ENCODE measurements around the gene DDX54. TPM values are rescaled to one million over a fixed set of nuclear protein-coding genes. Genes with fewer than 3 reads are reported as not detected.

The DDX54 gene
- total RNA-seq, 1 experiment from 2014 or later = 151 TPM

GRCh38 chr12:113137861-113138783, 47.2 kb downstream of the DDX54 start (continued):
- TF ChIP-seq NFE2L1 (CRISPR knock-in tag; IDR thresholded peaks at IDR 0.05) = no peak

GRCh38 chr12:113136990-113137511, 48.2 kb downstream of the DDX54 start:
- ATAC-seq = no peak
- POLR2A ChIA-PET = no interaction called here
- no peak overlapping the region for H3K27ac Mint-ChIP-seq
- TF ChIP-seq E2F5 (CRISPR knock-in tag; IDR thresholded peaks at IDR 0.05) (no peak), USF1 (CRISPR knock-in tag; IDR thresholded peaks at IDR 0.05) (no peak), EMX1 (CRISPR knock-in tag; IDR thresholded peaks at IDR 0.05) (no peak), SOX15 (CRISPR knock-in tag; IDR thresholded peaks at IDR 0.05) (no peak), ZNF423 (CRISPR knock-in tag; IDR thresholded peaks at IDR 0.05) (no peak), PRDM15 (CRISPR knock-in tag; IDR thresholded peaks at IDR 0.05) (no peak), RORB (CRISPR knock-in tag; IDR thresholded peaks at IDR 0.05) (no peak)
- H3K4me1 Mint-ChIP-seq = peaks cover 15% of the 10 kb centered on the region
- no peaks in the 10 kb centered on the region for H3K36me3 Mint-ChIP-seq
- peaks cover 26% of the 10 kb centered on the region for H3K27me3 Mint-ChIP-seq (ENCODE audit: low read depth)
- peak overlapping the region; percentile 74; the same call in 1 of the 2 replicates for H3K4me3 Mint-ChIP-seq
- DNase-seq (ENCODE audit: low spot score) = no peak
- CTCF ChIA-PET = interaction anchor here (0.6 to 8.4 kb wide), 6 partner anchors 8 to 144 kb away, joined by 3 to 181 read pairs (median 12); partner anchors contain the start of gene CFAP73
- H3K9me3 Mint-ChIP-seq = no peaks in the 10 kb centered on the region

GRCh38 chr12:113136128-113136989, 48.9 kb downstream of the DDX54 start:
- DNase-seq (ENCODE audit: low spot score) = peak; percentile 43
- ChIA-PET CTCF (interaction anchor here (0.9 to 8.4 kb wide), 24 partner anchors 8 to 241 kb away, joined by 3 to 181 read pairs (median 6); partner anchors contain the start of genes CFAP73 and TPCN1), POLR2A (interaction anchor here (1.1 kb wide), 1 partner anchor 14 kb away, joined by 4 read pairs; the partner anchor contains the start of gene CFAP73)
- TF ChIP-seq OVOL2 (CRISPR knock-in tag; IDR thresholded peaks at IDR 0.05; ENCODE audit: borderline replicate concordance) = no peak
- TF ChIP-seq TEAD1 (CRISPR knock-in tag; IDR thresholded peaks at IDR 0.05) = 0 out of 2 replicates have a peak, but pooled peaks have one; percentile 66
- Mint-ChIP-seq H3K9me3 (no peaks in the 10 kb centered on the region), H3K36me3 (no peaks in the 10 kb centered on the region), H3K27ac (0 out of 2 replicates have a peak overlapping the region, but pooled peaks have one; percentile 20), H3K4me3 (peak overlapping the region; percentile 74), H3K27me3 (ENCODE audit: low read depth) (peaks cover 26% of the 10 kb centered on the region), H3K4me1 (peaks cover 15% of the 10 kb centered on the region)
- ATAC-seq = peak; percentile 10

All from WTC11 (cell line).